ENCODE measurements around the gene ZNF263. TPM values are rescaled to one million over a fixed set of nuclear protein-coding genes. Genes with fewer than 3 reads are reported as not detected.

The ZNF263 gene
- total and polyA plus RNA-seq, 7 donors = 9.7 to 51.3 (median 27.5) TPM

- WGBS, 2 donors = 79 to 82% methylated on average over 14 of the region's 14 CpGs
- peaks cover 0 to 14% (median 0%) of the 10 kb centered on the region in 3 donors for H3K27me3 ChIP-seq
- no peak for DNase-seq
- intact Hi-C loops (cut with DNase I) = no loop called here
- TF ChIP-seq POLR2A (IDR thresholded peaks at IDR 0.05) = no peak
- TF ChIP-seq, protein P1, sequence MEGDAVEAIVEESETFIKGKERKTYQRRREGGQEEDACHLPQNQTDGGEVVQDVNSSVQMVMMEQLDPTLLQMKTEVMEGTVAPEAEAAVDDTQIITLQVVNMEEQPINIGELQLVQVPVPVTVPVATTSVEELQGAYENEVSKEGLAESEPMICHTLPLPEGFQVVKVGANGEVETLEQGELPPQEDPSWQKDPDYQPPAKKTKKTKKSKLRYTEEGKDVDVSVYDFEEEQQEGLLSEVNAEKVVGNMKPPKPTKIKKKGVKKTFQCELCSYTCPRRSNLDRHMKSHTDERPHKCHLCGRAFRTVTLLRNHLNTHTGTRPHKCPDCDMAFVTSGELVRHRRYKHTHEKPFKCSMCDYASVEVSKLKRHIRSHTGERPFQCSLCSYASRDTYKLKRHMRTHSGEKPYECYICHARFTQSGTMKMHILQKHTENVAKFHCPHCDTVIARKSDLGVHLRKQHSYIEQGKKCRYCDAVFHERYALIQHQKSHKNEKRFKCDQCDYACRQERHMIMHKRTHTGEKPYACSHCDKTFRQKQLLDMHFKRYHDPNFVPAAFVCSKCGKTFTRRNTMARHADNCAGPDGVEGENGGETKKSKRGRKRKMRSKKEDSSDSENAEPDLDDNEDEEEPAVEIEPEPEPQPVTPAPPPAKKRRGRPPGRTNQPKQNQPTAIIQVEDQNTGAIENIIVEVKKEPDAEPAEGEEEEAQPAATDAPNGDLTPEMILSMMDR (IDR thresholded peaks at IDR 0.05) = no peak
- no peak for TF ChIP-seq POLR2AphosphoS5 (IDR thresholded peaks at IDR 0.05)
- TF ChIP-seq EP300 (IDR thresholded peaks at IDR 0.05) = no peak
- no peaks in the 10 kb centered on the region for H3K4me1 ChIP-seq
- no peak within 1 kb of the TSS for H3K27ac ChIP-seq
- no peaks in the 10 kb centered on the region for H3K9me3 ChIP-seq
- H3K4me3 ChIP-seq = peak within 1 kb of the TSS in 2 of 4 donors; percentile 16 to 27
- H3K36me3 ChIP-seq = no peaks in the 10 kb centered on the region
Observed at GRCh38 chr16:3256146-3256865, 27.0 kb upstream of the ZNF263 start, which contains the start of gene MEFV. Gene MEFV (minus strand): TSS chr16:3256633. CDS start chr16:3256587, 46 bp downstream.

- Histone ChIP-seq H3K36me3 (no peaks in the 10 kb centered on the region), H3K27me3 (peaks cover 0 to 14% (median 0%) of the 10 kb centered on the region in 3 donors), H3K27ac (no peak overlapping the region), H3K9me3 (no peaks in the 10 kb centered on the region), H3K4me1 (no peaks in the 10 kb centered on the region), H3K4me3 (peak overlapping the region in 1 of 4 donors; percentile 27)
- intact Hi-C loops (cut with DNase I) = no loop called here
- TF ChIP-seq POLR2AphosphoS5 (IDR thresholded peaks at IDR 0.05) (no peak), POLR2A (IDR thresholded peaks at IDR 0.05) (no peak), EP300 (IDR thresholded peaks at IDR 0.05) (no peak)
- TF ChIP-seq, protein P1 (IDR thresholded peaks at IDR 0.05) = no peak
- WGBS, 2 donors = 79 to 81% methylated on average over 9 of the region's 9 CpGs
- no peak for DNase-seq
Observed at GRCh38 chr16:3256866-3257465, 26.3 kb upstream of the ZNF263 start.

DNA sequence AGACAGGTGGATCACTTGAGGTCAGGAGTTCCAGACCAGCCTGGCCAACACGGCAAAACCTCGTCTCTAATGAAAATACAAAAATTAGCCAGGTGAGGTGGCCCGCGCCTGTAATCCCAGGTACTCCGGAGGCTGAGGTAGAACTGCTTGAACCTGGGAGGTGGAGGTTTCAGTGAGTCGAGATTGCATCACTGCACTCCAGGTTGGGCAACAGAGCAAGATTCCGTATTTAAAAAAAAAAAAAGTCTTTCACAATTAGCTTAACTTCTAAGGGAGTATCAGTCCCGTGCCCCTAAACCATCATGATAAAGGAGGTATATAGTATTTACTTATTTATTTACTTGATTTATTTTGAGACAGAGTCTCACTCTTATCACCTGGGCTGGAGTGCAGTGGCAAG lies 23.5 kb upstream of the ZNF263 start:
- 86 to 87% methylated on average over 8 of the region's 8 CpGs for WGBS, 2 donors
- H3K4me1 ChIP-seq = peaks cover 0 to 10% (median 9%) of the 10 kb centered on the region in 4 donors
- H3K4me3 ChIP-seq = no peak overlapping the region
- H3K27me3 ChIP-seq = peaks cover 0 to 8% (median 0%) of the 10 kb centered on the region in 3 donors
- DNase-seq = no peak
- no peaks in the 10 kb centered on the region for H3K36me3 ChIP-seq
- intact Hi-C loops (cut with DNase I) = loop anchor here (10.0 kb wide), 1 partner anchor 195 kb away; no protein-coding TSS in a partner anchor
- TF ChIP-seq POLR2AphosphoS5 (IDR thresholded peaks at IDR 0.05) (no peak), EP300 (IDR thresholded peaks at IDR 0.05) (no peak), POLR2A (IDR thresholded peaks at IDR 0.05) (no peak)
- TF ChIP-seq, protein P1 (IDR thresholded peaks at IDR 0.05) = no peak
- peak overlapping the region in 1 of 4 donors; percentile 4 for H3K27ac ChIP-seq
- H3K9me3 ChIP-seq = no peaks in the 10 kb centered on the region

- intact Hi-C loops (cut with DNase I) = loop anchor here (2.0 to 10.0 kb wide), 2 partner anchors 42 to 192 kb away; partner anchors contain the start of genes TIGD7 and ZNF75A
- TF ChIP-seq, protein P1 (IDR thresholded peaks at IDR 0.05) = no peak
- TF ChIP-seq EP300 (IDR thresholded peaks at IDR 0.05) = no peak
- no peak for TF ChIP-seq POLR2A (IDR thresholded peaks at IDR 0.05)
- TF ChIP-seq POLR2AphosphoS5 (IDR thresholded peaks at IDR 0.05) = no peak
- H3K4me1 ChIP-seq = peaks cover 0 to 21% (median 20%) of the 10 kb centered on the region in 4 donors
- H3K27me3 ChIP-seq = no peaks in the 10 kb centered on the region
- peaks cover 0 to 14% (median 0%) of the 10 kb centered on the region in 4 donors for H3K36me3 ChIP-seq
- 95 to 97% methylated on average over 4 of the region's 4 CpGs for WGBS, 2 donors
- H3K27ac ChIP-seq = peak overlapping the region in 1 of 4 donors; percentile 94
- no peak for DNase-seq
- no peak overlapping the region for H3K4me3 ChIP-seq
- no peaks in the 10 kb centered on the region for H3K9me3 ChIP-seq
Observed at GRCh38 chr16:3262517-3262916, 20.8 kb upstream of the ZNF263 start.
